ENCODE measurements around the gene CYP26A1.

Gene CYP26A1

GRCh38 chr10:93073539-93074146, at the start of gene CYP26A1:
Gene CYP26A1, plus strand, starts transcription at chr10:93073893. Its CDS starts 42 bp downstream, at chr10:93073935.
- DNase-seq (ENCODE audit: extremely low read depth in 1 of 2, low read depth in 1 of 2): no peak

GRCh38 chr10:93026072-93026471, 47.6 kb upstream of the CYP26A1 start:
- DNase-seq (ENCODE audit: extremely low read depth in 1 of 2, low read depth in 1 of 2): no peak

GRCh38 chr10:93027508-93027907, 46.2 kb upstream of the CYP26A1 start:
- no peak for DNase-seq (ENCODE audit: extremely low read depth in 1 of 2, low read depth in 1 of 2)

GRCh38 chr10:93028883-93029282, 44.8 kb upstream of the CYP26A1 start:
- no peak for DNase-seq (ENCODE audit: extremely low read depth in 1 of 2, low read depth in 1 of 2)

GRCh38 chr10:93030409-93030808, 43.3 kb upstream of the CYP26A1 start:
- DNase-seq (ENCODE audit: extremely low read depth in 1 of 2, low read depth in 1 of 2): no peak

GRCh38 chr10:93032105-93032808, 41.4 kb upstream of the CYP26A1 start:
- no peak for DNase-seq (ENCODE audit: extremely low read depth in 1 of 2, low read depth in 1 of 2)

- DNase-seq (ENCODE audit: extremely low read depth in 1 of 2, low read depth in 1 of 2): no peak
These were observed 40.9 kb upstream of the CYP26A1 start for GRCh38 chr10:93032809-93033137.

- DNase-seq (ENCODE audit: extremely low read depth in 1 of 2, low read depth in 1 of 2): no peak
These were observed 39.3 kb upstream of the CYP26A1 start for GRCh38 chr10:93034426-93034825.

- no peak for DNase-seq (ENCODE audit: extremely low read depth in 1 of 2, low read depth in 1 of 2)
These were observed 34.6 kb upstream of the CYP26A1 start for GRCh38 chr10:93039110-93039509.

GRCh38 chr10:93039721-93040120, 34.0 kb upstream of the CYP26A1 start:
- DNase-seq (ENCODE audit: extremely low read depth in 1 of 2, low read depth in 1 of 2): no peak

- no peak for DNase-seq (ENCODE audit: extremely low read depth in 1 of 2, low read depth in 1 of 2)
These were observed 19.2 kb upstream of the CYP26A1 start for GRCh38 chr10:93054486-93054885.

- no peak for DNase-seq (ENCODE audit: extremely low read depth in 1 of 2, low read depth in 1 of 2)
These were observed 15.6 kb upstream of the CYP26A1 start for GRCh38 chr10:93058139-93058538.

GRCh38 chr10:93059975-93060886, 13.5 kb upstream of the CYP26A1 start, which contains the start of gene CYP26C1:
Gene CYP26C1, plus strand, starts transcription at chr10:93060798. Its CDS starts 466 bp downstream, at chr10:93061264.
- no peak for DNase-seq (ENCODE audit: extremely low read depth in 1 of 2, low read depth in 1 of 2)

GRCh38 chr10:93060887-93061593, 12.7 kb upstream of the CYP26A1 start:
- DNase-seq (ENCODE audit: extremely low read depth in 1 of 2, low read depth in 1 of 2): no peak

GRCh38 chr10:93061594-93062513, 11.8 kb upstream of the CYP26A1 start:
- no peak for DNase-seq (ENCODE audit: extremely low read depth in 1 of 2, low read depth in 1 of 2)

- no peak for DNase-seq (ENCODE audit: extremely low read depth in 1 of 2, low read depth in 1 of 2)
These were observed 11.1 kb upstream of the CYP26A1 start for GRCh38 chr10:93062514-93063143.

- no peak for DNase-seq (ENCODE audit: extremely low read depth in 1 of 2, low read depth in 1 of 2)
These were observed 10.3 kb upstream of the CYP26A1 start for GRCh38 chr10:93063144-93063976.

- no peak for DNase-seq (ENCODE audit: extremely low read depth in 1 of 2, low read depth in 1 of 2)
These were observed 9.6 kb upstream of the CYP26A1 start for GRCh38 chr10:93063977-93064660.
